ENCODE measurements around the gene CBFA2T2.

Gene CBFA2T2

GRCh38 chr20:33666293-33667244, 176.7 kb downstream of the CBFA2T2 start, which contains the start of gene ACTL10:
Gene ACTL10, plus strand, starts transcription at chr20:33666943. Its CDS starts 555 bp downstream, at chr20:33667498.
- DNase-seq (ENCODE audit: low read depth in 2 of 2): peak; percentile 80 to 88

GRCh38 chr20:33667245-33667675, 177.4 kb downstream of the CBFA2T2 start:
- DNase-seq (ENCODE audit: low read depth in 2 of 2): no peak

GRCh38 chr20:33667676-33668465, 178.0 kb downstream of the CBFA2T2 start:
- DNase-seq (ENCODE audit: low read depth in 2 of 2): peak; percentile 68 to 73

- DNase-seq (ENCODE audit: low read depth in 2 of 2): no peak
Measured at GRCh38 chr20:33668466-33669155, 178.7 kb downstream of the CBFA2T2 start.

- no peak for DNase-seq (ENCODE audit: low read depth in 2 of 2)
Measured at GRCh38 chr20:33669224-33669623, 179.3 kb downstream of the CBFA2T2 start.

GRCh38 chr20:33669873-33670640, 180.2 kb downstream of the CBFA2T2 start:
- no peak for DNase-seq (ENCODE audit: low read depth in 2 of 2)

- no peak for DNase-seq (ENCODE audit: low read depth in 2 of 2)
Measured at GRCh38 chr20:33670715-33671499, 181.0 kb downstream of the CBFA2T2 start.

- no peak for DNase-seq (ENCODE audit: low read depth in 2 of 2)
Measured at GRCh38 chr20:33671573-33672288, 181.8 kb downstream of the CBFA2T2 start.

GRCh38 chr20:33672426-33673113, 182.7 kb downstream of the CBFA2T2 start:
- DNase-seq (ENCODE audit: low read depth in 2 of 2): no peak

GRCh38 chr20:33673114-33673409, 183.2 kb downstream of the CBFA2T2 start:
- no peak for DNase-seq (ENCODE audit: low read depth in 2 of 2)

- no peak for DNase-seq (ENCODE audit: low read depth in 2 of 2)
Measured at GRCh38 chr20:33673410-33674293, 183.8 kb downstream of the CBFA2T2 start.

GRCh38 chr20:33674294-33675135, 184.6 kb downstream of the CBFA2T2 start, which contains the start of gene NECAB3:
Gene NECAB3, minus strand, starts transcription at chr20:33674428. Its CDS starts 76 bp downstream, at chr20:33674352.
- peak; percentile 53 to 64 for DNase-seq (ENCODE audit: low read depth in 2 of 2)

- no peak for DNase-seq (ENCODE audit: low read depth in 2 of 2)
Measured at GRCh38 chr20:33675136-33675959, 185.5 kb downstream of the CBFA2T2 start.

GRCh38 chr20:33676121-33676520, 186.2 kb downstream of the CBFA2T2 start:
- DNase-seq (ENCODE audit: low read depth in 2 of 2): no peak

GRCh38 chr20:33676652-33677645, 187.1 kb downstream of the CBFA2T2 start:
- no peak for DNase-seq (ENCODE audit: low read depth in 2 of 2)
